ENCODE measurements around the gene C16orf95.
"Not testable (repeated sequence)": the region's sequence is repeated elsewhere in the genome, so short reads cannot be mapped to it uniquely, and the experiment has no call there.

The C16orf95 gene, protein sequence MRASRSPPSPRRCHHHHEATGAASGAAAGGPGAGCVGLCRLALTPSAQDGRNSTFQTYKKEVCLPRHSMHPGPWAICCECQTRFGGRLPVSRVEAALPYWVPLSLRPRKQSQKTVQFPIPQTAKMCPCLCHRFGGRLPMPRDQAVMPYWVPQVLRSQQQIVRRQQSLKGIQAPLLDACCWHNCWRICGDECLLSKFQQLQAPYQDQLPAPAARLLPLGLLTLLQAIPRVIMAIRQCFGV

DNA sequence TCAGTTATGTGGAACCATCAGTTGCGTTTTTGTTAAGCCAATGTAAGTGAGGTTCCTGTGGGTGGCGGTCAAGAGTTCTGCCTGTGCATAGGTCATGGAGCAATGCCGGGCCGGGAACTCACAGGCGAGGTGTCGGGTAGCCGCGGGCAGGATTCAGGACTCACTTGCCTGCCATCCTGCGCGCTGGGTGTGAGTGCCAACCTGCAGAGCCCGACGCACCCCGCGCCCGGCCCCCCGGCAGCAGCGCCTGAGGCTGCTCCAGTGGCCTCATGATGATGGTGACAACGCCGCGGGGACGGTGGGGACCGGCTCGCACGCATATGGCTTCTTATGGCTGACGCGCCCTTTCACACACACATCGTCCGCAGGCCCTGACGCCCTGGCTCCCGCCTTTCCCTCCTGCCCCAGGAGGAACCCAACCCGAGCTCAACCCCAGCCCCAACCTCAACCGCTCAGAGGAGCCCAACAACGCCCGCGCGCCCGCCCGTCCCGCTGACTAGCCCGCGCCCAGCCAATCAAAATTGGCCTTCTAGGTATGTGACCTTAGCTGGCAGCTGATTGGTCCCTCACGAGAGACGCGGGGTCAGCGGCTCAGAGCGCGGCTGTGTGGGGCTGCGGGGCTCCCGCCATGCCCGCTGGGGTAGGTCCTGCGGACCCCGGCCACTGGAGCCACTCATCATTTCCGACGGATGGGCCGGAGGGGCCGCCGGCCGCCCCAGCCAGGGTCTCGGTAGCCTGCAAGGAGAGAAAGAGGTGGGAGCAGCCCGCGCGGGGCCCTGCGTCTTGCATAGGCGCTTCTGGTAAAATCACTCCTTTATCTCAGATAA is at the start of gene C16orf95:
Gene C16orf95, minus strand, starts transcription at position 470 of the 827 bp plus-strand sequence. Its CDS starts 150 bp downstream, at position 320.
- peak; percentile 82 to 92 for DNase-seq

GRCh38 chr16:87366930-87367329 is 49.7 kb upstream of the C16orf95 start:
- no peak for DNase-seq

DNA sequence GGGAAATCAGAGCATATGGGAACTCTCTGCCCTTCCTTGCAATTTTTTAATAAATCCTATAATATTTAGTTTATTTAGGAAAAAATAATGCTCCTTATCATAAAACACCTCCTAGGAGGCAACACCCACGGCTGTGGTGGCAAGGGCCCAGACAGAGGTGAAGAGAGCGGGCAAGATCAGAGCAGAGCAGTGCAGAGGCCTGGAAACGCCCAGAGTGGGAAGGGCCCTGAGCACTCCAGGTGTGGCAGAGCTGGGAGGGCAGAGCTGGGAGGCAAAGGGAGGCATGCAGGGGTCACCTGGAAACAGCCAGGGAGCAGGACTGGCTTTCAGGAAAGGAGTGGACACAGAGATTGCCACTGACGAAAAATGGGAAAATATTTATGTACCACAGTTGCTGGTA is 49.1 kb upstream of the C16orf95 start:
- no peak for DNase-seq

DNA sequence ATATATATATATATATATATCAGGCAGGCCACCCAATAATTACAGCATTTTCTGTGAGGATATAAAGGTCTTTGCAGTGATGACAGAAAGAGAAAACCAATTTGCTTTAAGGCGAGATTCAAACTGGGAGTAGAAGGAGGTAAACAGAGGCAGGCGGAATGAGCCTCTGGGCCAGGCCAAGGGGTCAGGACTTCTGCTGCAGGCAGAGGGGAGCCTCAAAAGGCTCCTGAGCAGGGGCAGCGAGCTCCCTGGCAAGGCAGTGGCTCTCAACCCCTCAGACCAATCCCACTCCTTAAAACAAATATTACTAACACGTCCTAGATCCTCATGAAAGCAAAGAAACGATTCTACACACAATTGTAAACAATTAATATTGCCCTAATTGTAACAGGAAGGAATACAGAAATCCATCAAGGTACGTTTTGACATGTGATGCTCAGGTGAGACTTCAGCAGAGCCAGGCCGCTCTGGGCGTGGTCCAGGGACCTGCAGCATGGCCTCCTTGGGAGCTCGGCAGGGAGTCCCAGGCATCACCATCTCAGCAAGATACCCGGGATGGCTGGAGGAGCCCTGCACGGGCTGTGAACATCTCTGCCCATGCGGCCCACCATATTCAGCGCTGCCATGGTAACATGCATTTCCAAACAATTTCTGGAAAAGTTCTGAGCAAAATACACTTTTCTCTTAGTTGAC is 48.0 kb upstream of the C16orf95 start:
- no peak for DNase-seq

DNA sequence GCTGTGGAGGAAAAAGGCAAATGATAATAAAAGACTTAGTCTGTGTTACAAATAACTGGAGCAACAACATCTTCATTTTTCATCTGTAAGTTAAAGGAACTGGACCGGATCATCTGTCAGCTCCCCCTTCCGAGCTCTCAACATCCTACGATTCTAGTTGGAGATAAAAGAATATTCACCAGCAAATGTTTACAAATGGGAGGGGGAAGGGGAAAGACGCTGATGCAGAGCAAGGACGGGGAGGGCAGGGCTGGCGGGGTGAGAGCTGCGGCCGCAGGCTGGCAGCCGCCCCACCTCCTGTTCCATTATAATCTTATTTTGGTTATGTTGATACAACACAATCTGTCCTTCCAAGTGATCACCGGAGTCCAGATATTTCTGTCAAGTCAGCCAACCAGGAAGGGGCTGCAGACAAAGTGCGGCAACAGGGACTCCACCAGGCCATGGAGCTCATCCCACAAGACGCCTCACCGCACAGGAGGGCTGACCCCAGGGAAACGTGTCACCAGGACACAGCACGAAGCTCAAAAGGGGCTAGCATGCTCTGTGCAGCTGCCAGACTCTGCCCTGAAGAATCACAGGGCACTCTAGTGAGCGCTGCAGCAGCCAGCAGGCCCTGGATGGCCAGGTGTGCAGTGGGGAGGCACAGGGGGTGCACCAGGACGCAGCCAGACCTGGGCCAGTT is 46.7 kb upstream of the C16orf95 start:
- DNase-seq: no peak

DNA sequence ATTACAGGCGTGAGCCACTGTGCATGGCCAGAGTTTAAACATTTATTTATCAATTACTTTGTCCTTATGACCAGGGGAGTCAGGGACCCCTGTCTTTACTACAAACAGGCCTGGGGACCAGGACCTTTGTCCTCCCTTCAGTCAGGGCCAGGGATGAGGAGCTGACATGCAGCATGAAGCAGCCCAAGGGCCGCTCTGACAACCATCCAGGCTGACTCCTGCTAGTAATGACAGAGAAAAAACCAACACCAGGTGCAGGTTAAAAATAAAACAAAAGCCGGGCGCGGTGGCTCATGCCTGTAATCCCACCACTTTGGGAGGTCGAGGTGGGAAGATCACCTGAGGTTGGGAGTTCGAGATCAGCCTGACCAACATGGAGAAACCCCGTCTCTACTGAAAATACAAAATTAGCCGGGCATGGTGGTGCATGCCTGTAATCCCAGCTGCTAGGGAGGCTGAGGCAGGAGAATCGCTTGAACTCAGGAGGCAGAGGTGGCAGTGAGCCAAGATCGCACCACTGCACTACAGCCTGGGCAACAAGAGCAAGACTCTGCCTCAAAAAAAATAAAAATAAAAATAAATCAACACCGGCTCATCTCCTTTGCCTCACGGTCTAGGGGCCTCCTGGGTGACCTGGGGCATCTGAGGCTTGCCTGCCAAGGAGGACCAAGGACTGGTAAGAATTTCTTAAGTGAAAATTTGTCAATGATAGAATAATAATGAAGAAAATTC is 45.8 kb upstream of the C16orf95 start:
- not testable (repeated sequence) for DNase-seq

- no peak for DNase-seq
These were observed 44.9 kb upstream of the C16orf95 start for GRCh38 chr16:87361916-87362619.

- DNase-seq: no peak
These were observed 43.8 kb upstream of the C16orf95 start for GRCh38 chr16:87360862-87361610.

DNA sequence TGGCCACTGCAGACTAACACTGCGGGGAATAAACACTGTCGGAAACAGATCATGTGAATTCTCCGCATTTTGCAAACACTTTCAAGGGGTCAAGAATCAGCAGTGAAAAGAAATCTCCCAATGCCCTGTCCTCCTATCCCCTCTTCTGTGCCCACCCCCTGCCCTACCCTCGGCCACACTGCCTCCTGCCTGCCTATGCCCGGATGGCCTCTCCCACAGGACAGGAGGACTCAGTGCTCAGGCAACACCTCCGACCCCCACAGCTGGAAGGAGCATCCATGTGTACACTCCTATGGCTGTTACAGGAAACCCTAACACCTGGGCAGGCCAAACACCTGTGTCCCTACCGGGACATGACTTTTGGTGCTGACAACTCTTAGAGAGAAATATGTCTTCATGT is 41.9 kb upstream of the C16orf95 start:
- no peak for DNase-seq

DNA sequence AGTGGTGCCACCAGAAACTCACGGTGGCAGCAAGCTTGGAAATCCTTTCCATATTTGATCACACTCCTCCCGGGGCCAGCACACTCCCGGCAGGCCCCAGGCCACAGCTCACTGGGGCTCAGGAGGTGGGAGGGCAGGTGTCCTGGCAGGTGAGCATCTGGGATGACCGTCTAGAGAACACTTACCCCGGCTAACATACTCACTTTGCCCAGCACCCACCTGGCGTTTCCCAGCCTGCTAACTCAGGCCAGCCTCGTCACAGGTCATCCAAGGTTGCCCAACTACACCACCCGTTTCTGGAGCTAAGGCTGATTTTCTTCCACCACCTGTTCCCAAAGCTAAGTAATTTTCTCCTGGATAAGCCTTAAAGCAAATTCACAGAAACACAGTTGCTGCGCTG is 41.5 kb upstream of the C16orf95 start:
- DNase-seq: no peak

DNA sequence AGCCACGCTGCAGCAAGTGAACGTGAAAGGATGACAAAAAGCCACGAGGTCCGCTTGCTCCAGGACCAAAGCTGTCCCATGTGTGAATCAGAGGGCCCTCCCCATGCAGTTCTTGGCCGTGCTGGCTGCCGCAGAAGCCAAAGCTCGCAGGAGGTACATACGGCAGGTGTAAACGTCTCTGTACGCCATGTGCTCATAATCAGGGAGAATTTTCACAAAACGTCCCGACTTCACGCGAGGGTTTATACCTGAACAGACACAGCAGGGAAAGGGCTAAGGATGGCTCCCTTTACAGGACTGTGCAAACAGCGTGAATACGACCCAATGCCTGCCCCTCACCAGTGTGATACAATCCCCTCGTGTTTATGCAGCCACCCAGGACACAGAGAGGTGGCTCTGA is 41.1 kb upstream of the C16orf95 start:
- no peak for DNase-seq

DNA sequence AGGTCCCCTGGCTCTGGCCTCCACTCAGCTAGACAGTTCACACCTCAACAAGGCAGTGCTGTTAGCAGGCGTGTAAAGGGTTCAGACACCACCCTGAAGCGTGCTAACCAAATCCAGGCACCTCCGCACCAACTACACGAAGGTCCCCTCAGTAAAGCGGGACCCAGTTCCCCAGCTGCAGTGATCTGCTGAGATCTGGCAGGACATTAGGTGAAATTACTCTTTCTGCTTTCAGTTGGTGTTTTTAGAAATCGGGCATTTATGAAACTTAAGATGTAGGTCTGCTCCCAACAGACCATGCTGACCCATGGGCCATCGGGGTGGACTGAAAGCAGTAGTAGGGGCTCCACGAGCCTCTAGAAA is 39.3 kb upstream of the C16orf95 start:
- no peak for DNase-seq

- no peak for DNase-seq
These were observed 36.4 kb upstream of the C16orf95 start for GRCh38 chr16:87353613-87354012.

GRCh38 chr16:87352818-87353217 is 35.6 kb upstream of the C16orf95 start:
- no peak for DNase-seq

DNA sequence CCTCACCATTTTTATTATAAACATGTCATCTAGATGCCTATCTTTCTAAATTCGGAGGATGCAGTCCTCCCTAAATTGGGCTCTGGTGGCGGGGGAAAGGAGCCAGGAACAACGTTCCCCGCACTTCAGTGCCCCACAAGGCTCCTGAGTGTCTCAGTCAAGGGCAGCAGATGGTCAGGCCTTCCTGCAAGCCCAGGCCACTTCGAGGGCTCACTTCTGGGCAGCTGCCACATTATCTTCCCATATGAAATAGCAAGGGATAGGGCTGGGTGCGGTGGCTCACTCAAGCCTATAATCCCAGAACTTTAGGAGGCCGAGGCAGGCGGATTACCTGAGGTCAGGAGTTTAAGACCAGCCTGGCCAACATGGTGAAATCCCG is 34.1 kb upstream of the C16orf95 start:
- no peak for DNase-seq

DNA sequence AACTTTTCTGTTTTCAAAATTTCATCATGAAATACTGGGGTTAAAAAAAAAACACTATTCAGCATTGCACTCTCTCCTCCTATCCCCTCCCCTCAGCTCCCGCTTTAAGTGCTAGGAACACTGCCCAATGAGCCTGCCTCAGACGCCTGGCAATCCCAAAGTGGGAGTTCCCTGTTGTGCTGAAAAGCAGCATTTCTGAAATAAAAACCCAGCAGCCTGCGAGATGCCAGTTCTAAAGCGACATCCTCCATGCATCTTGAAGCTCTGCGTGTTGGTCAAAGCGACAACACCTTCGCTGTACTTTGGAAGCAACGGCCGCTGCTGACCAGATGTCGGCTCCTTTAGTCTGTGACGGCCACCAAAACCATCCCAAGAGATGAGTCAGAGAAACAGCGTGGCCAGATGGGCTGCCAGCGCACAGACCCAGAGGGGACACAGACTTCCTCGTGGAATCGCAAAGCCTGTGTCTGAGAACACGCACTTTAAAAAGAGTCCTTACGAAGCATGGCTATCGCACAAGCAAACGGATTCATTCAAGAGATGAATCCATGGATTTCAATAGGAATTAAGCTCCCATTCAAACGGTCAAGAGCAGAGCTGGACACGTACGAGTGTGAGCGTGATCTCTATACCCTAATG is 33.6 kb upstream of the C16orf95 start:
- DNase-seq: no peak

DNA sequence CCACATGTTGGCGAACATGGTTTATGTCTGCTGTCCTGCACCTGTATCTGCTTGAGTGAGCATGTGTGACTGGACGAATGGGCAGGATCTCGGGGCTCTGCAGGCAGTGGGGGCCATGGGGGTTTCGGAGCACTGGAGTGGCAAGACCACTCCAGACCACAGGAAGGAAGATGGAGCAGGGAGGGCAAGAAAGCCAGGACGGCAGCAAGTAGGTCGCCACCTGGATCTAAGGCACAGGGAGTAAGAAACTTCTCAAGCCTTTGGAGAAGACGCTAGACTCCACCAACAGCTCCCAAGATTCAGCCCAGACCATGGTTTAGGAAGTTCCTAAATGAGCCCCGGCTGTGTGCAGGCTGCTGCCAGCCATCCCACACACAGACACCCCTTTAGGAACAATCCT is 32.8 kb upstream of the C16orf95 start:
- DNase-seq: no peak

DNA sequence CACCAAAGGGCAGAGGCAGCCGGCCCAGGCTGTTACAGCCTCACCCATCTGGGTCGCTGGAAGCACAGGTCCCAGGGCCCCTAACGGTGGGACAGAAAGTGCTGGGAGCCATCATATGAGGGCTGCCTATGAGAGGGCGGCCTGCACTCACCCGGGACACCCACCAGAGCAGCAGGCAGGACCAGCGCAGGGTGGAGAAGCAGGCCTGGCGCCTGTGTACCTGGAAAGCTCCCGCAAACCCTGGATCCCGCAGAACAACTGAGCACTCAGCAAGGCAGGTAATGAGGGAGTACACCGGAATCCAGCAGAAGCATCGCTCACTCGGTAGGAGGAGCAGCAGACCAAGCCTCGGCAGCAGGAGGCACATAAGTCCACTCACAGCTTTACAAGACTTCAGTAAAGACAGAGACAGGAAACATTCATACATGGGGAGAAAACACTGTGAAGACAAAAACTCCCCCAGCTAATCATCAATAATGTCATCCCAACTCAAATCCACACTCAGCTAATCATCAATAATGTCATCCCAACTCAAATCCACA is 31.5 kb upstream of the C16orf95 start:
- DNase-seq: no peak

- DNase-seq: no peak
These were observed 30.9 kb upstream of the C16orf95 start for GRCh38 chr16:87347932-87348615.

Measured in NCI-H446 (cell line).